T-helper 2 cell treated with Interferon-gamma antibody and Interleukin-4, amounts not matched to agents 100 ng/mL and 5 ng/mL, for 36 hours (primary cell): ENCODE measurements around the gene SRPRB. TPM values are rescaled to one million over a fixed set of nuclear protein-coding genes. Genes with fewer than 3 reads are reported as not detected.

Source experiments
- intact Hi-C: fragments of 100-400 bp; cut with micrococcal nuclease; formaldehyde crosslinking; loops from one replicate; pipeline ENCODE4 v1.15.1; 2023
- total RNA-seq: library from RNA; stranded (reverse); gene quantifications from 2 replicates; pipeline ENCODE4 v1.2.3, GENCODE V29; 2022

SRPRB gene
- total RNA-seq, 1 donor from 2014 or later: 68.2 TPM

GRCh38 chr3:133840055-133840737, 34.6 kb downstream of the SRPRB start:
- intact Hi-C loops: no loop called here

DNA sequence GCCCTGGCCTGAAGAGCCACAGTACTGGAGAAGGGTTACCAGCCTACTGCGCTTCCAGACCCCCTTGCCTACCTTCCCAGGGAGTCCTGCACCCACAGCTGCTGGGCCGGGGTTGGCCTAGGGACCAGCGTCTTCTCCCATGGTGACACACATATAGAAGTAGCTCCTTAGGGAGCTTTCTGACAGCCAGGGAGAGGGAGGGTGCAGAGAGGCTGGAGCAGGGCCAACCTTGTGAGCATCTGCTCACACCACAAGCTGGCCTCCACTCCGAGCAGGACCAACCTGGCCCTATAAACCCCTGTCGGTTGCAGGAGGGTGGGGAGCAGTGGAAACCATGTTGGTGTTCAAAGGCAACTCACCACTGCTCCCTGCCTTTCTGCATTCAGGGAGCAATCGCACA, 35.2 kb downstream of the SRPRB start:
- intact Hi-C loops: no loop called here

GRCh38 chr3:133841196-133841595, 35.6 kb downstream of the SRPRB start:
- intact Hi-C loops: no loop called here

DNA sequence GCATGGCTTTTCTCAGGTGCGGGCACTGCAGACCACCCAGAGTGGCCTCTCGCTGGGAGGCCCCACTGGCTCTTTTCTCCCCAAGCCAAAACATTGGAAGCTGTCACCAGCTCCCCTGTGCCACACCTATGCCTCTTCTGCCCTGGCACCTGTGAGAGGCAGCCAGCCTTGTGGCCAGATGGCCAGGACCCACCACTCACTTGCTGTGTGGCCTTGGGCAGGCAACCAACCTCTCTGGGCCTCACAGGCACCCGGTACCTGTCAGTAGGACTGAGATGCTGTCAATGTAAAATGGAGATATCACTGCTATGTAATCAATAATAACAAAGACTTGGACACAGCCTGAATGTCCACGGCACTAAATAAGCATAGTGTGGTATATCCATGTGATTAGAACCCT, 36.5 kb downstream of the SRPRB start:
- intact Hi-C loops: no loop called here

GRCh38 chr3:133843634-133844033, 38.0 kb downstream of the SRPRB start:
- intact Hi-C loops: no loop called here

DNA sequence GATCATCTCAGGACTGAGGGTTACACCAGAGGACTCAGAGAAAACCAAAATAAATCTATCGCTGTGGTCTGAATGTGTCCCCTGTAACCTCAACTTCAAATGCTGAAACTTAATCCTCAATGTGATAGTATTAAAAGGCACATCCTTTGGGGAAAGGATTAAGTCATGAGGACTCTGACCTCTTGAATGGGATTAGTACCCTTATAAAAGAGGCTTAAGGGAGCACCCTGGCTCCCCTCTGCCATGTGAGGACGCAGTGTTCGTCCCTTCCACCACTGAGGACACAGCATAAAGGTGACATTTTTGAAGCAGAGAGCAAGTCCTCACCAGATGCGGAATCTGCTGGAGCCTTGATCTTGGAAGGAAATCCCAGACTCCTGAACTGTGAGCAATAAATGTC, 39.5 kb downstream of the SRPRB start:
- intact Hi-C loops: no loop called here

GRCh38 chr3:133849346-133849745, 43.7 kb downstream of the SRPRB start:
- intact Hi-C loops: no loop called here

DNA sequence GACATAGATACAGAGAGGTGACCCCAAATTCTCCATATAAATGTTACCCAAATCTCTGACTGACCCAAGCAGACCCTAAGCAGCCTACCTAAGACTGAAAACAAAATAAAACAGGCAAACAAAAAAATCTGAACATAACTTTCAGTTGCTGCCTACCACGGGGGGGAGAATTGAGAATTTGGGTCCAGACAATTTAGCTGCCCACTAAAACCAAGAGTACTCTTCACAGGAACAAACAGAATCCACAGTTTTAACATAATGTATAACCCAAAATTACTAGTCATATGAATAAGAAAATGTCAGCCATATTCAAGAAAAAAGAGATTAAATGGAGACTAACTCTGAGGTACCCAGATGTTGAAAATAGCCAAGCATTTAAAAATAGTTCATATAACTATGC, 44.4 kb downstream of the SRPRB start:
- intact Hi-C loops: no loop called here

GRCh38 chr3:133851266-133851906, 45.8 kb downstream of the SRPRB start:
- intact Hi-C loops: no loop called here

- intact Hi-C loops: no loop called here
These were observed 46.3 kb downstream of the SRPRB start for GRCh38 chr3:133851931-133852330.

DNA sequence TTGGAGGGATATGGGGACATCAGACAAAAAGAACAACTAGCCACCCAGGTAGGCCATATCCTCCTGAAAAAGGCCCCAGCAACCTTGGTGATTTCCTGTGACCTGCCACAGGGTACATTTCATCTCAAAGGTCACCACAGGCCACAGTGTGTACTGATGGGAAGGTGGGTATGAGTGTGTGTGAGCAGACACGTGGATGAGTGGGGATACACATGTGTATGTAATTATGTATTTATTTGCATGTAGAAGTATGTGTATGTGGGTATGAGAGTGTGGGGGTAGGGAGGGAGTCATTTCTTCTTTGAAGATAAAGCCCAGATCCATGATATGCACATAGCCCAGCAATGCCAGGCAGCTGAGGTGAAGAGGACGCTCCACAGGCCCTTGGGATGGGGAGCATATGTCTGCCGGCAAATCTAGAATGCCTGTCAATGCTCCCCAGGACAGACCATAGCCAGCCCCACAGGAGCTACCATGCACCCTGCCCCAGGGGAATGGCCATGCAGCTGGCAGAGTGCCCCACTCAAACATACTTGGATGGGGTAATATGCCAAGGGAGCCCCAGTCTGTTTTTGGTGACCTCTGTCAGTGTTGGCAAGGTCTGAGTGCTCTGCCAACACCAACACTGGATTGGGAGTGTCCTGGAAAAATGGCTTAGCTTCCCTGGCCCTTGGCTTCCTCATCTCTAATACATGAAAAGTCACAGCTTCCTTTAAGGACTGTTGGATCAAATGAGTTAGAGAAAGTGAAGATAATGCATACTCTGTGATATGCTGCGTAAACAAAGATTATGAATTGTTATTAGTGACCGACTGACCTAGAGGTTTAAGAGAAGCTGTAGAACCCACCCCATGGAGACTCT, 47.7 kb downstream of the SRPRB start:
- intact Hi-C loops: no loop called here

DNA sequence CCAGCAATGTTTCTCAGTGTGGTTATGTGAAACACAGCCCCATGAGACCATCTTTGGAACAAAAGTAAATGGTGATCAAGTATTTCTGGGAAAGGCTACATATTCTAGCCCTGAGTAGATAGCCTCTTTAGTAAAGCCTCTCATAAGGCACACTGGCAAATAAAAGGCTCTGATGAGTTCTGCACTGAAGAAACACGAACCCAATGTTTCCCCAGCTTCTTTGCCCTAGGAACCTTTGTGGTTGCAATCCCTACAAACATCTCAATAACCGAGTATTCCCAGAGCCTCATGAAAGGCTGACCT, 48.3 kb downstream of the SRPRB start:
- intact Hi-C loops: no loop called here

GRCh38 chr3:133854264-133855001, 48.8 kb downstream of the SRPRB start:
- intact Hi-C loops: no loop called here

GRCh38 chr3:133855002-133855370, 49.4 kb downstream of the SRPRB start:
- intact Hi-C loops: no loop called here

DNA sequence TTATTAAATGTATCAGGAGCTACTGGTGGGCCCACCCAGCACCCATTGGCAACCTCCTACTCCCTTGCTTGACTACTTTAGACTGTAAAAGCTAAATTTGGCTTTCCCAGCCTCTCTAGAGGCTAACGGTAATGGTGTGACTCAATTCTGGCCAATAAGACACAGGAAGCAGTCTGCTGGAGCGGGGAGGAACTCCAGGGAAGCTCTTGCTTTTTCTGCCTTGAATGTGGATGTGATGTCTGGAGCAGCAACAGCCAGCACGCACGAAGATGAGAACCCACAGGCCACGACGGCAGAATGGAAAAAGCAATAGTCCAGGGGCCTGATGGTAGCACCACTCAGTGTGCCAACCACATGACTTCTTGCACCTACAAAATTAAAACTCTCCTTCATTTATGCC, 50.2 kb downstream of the SRPRB start:
- intact Hi-C loops: no loop called here

DNA sequence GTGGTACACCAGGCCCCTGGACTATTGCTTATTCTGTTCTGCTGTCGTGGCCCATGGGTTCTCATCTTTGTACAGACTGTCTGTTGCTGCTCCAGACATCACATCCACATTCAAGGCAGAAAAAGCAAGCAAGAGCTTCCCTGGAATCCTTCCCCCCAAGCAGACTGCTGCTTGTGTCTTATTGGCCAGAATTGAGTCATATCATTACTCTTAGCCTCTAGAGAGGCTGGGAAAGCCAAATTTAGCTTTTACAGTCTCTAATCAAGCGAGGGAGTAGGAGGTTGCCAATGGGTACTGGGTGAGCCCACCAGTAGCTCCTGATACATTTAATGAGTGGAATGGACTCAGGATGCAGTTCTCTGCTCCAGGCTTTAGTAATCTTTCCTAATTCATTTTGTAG, 50.7 kb downstream of the SRPRB start:
- intact Hi-C loops: no loop called here

DNA sequence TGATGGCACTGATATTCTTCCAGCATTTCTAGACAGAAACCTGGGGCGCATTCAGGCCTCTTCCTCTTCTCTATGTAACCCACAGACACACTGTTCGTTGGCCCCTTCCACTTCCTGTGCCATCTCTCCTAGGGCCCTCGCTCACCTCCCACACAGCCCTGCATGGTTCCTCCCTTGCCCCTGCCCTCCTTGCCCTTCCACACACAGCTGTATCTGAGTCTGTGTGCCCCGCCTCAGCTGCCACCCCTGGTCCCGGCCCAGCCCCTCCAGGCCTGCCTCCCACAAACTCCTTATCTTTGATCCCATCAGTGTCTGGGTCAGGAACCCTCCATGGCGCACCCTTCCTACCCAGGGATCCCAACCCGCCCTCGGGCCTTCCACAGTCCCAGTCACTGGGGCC, 52.2 kb downstream of the SRPRB start:
- intact Hi-C loops: no loop called here

DNA sequence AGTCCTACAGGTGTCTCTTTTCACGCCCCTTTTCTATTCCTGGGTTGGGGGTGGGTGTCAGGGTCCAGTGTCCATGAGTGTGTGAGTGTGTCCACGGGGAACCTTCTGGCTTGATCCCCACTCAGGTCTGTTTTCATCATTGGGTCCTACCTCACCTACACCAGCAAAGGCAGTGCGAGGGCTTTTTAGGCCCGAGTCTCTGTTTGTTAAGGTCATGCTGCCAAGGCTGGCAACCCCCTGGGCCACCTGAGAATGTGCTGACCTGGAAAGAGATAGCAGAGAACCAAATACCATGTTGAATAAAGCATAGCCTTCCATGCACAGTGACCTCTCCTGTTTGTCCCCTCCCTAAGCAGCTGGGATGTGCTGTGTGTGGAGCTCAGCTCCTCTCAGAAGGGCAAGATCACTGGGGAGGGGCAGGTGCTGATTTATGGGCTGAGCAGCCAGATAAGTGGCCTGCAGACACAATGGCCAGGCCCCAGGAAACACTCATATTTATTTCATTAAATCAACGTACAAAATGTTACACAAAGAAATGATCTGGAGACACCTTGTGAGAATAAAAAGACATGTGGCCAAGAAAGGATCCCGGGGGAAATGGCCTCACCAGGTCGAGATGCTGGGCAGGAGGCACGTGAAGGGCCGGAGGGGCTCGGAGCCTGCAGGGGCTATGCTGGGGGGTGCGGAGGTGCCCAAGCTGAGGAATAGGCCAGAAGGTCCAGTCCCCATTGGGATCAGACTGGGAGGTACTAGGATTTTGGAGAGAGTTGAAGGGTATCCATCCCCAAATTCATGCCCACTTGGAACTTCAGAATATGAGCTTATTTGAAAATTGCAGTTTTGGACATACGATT, 54.0 kb downstream of the SRPRB start:
- intact Hi-C loops: no loop called here

GRCh38 chr3:133860519-133860918, 54.9 kb downstream of the SRPRB start:
- intact Hi-C loops: no loop called here

DNA sequence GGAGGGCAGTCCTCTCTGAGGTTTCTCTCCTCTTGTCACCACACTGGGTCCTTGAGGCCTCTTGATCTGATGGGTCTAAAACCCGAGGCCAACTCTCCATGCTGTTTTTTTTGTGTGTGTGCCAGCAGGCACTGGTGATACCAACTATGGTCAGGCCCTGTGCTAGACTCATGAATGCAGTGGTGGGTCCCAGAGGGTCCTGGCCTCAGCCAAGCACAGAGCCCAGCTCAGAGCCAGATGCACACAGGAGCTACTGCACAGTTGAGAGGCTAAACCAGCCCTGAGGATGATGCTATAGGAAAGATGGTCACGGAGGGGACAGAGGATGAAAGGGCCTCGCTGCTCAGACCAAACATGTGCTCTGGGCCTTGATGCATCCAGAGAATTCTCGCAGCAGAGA, 56.5 kb downstream of the SRPRB start:
- intact Hi-C loops: no loop called here

GRCh38 chr3:133863911-133864310, 58.3 kb downstream of the SRPRB start:
- intact Hi-C loops: no loop called here
